ENCODE data around the gene COG2. TPM values are rescaled to one million over a fixed set of nuclear protein-coding genes. Genes with fewer than 3 reads are reported as not detected.

The COG2 gene
- total and polyA plus RNA-seq, 2 of the 8 experiments (the other 6 are each of a cell fraction or from before 2014, with no cell fraction given), result 10.3 to 36.7 TPM

DNA sequence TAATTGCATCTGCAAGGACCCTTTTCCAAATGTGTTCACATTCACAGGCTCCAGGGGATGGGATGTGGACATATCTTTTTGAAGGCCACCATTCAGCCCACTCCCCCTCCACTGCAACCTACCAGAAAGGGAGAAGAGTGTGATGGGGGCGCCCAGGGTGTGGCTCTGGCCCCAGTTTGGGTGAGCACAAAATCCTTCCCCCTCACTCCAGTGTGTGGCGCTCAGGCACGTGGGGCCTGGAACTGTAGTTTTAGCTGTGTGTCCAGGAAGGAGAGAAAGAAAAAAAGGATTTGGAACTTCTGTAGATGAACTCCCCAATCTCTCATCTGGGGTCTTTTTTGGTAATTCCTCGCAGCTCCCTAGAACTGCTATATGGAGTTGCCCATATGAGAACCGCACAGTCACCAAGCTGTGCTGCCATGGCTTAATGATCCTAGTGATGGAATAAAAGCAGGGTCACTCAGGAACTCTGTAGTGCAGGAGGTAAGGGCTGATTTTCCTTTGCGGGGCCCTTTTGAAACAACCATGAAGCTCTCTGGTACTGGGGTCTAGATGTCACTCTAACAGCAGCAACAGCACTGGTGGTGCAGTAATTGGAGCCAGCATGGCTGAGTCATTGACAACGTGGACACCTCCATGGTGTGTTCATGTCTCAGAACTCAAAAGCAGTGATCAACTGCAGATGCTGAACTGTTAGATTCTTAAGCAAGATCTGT lies 54.6 kb downstream of the COG2 start:
- no peak overlapping the region for H3K18ac ChIP-seq (ENCODE audit: extremely low read depth, low read length)
- H3K23me2 ChIP-seq (ENCODE audit: low read depth, low read length), result no peaks in the 10 kb centered on the region
- no peak overlapping the region for H2BK15ac ChIP-seq (ENCODE audit: low read length)
- 90% methylated on average over 6 of the region's 7 CpGs; no CpG with 5 or more reads in 1 of the 2 experiments for WGBS, 2 experiments (ENCODE audit: extremely low coverage in 1 of 2, insufficient coverage in 1 of 2, insufficient read length in 1 of 2, insufficient replicate concordance in 2 of 2, low coverage in 1 of 2, low lambda C conversion rate in 2 of 2, missing lambda C conversion rate in 1 of 2)
- no peak overlapping the region for H3K27ac ChIP-seq (ENCODE audit: low read depth, low read length)
- no peak overlapping the region for H3K4ac ChIP-seq (replicated peaks; ENCODE audit: insufficient read length, low read depth, low read length)
- no peak overlapping the region for H2BK20ac ChIP-seq (ENCODE audit: low read length)
- no peak overlapping the region for H3K14ac ChIP-seq (ENCODE audit: insufficient read length)
- no peak overlapping the region for H2BK5ac ChIP-seq (ENCODE audit: low read depth, low read length)
- no peak overlapping the region for H2BK12ac ChIP-seq (ENCODE audit: low read depth, low read length)
- ChIA-PET CTCF (ENCODE audit: partially characterized antibody) (interaction anchor here (0.8 to 2.7 kb wide), 16 partner anchors 9 to 382 kb away, joined by 3 to 12 read pairs (median 6); partner anchors contain the start of gene AGT), POLR2A (ENCODE audit: partially characterized antibody) (no interaction called here)
- H4K20me1 ChIP-seq (replicated peaks in 1 of 2; ENCODE audit: control insufficient read depth in 1 of 2, insufficient read depth in 2 of 2, low read length in 2 of 2), result no peaks in the 10 kb centered on the region
- H2BK120ac ChIP-seq (replicated peaks; ENCODE audit: low read depth, low read length), result no peak overlapping the region
- peaks cover 0 to 8% (median 1%) of the 10 kb centered on the region in 4 experiments; a peak in 1 of 7 replicates for H3K4me1 ChIP-seq (replicated peaks in 1 of 4; ENCODE audit: control insufficient read depth in 3 of 4, insufficient read depth in 4 of 4, low read length in 3 of 4)
- H3K4me2 ChIP-seq (ENCODE audit: insufficient read depth in 1 of 2, low read depth in 2 of 2, low read length in 2 of 2), result no peak overlapping the region
- no peak overlapping the region for H4K5ac ChIP-seq (ENCODE audit: insufficient read length, low read depth, low read length)
- peaks cover 0 to 21% (median 8%) of the 10 kb centered on the region in 4 experiments; a peak in 6 of 8 replicates for H3K36me3 ChIP-seq (ENCODE audit: control insufficient read depth in 2 of 4, insufficient read depth in 4 of 4, low read length in 3 of 4)
- no peaks in the 10 kb centered on the region for H3K9me3 ChIP-seq (ENCODE audit: insufficient read depth in 2 of 2, low read depth in 1 of 2, low read length in 1 of 2)
- no peak overlapping the region for H4K91ac ChIP-seq (replicated peaks; ENCODE audit: insufficient read length, low read length)
- no peak overlapping the region for H2AFZ ChIP-seq (ENCODE audit: low read length)
- no peak overlapping the region for H3K9ac ChIP-seq (replicated peaks in 1 of 4; ENCODE audit: extremely low read depth in 1 of 4, low read depth in 3 of 4, low read length in 3 of 4)
- FAIRE-seq (no peak), DNase-seq (ENCODE audit: low read depth in 1 of 2, low spot score in 2 of 2) (no peak)
- H3K23ac ChIP-seq (ENCODE audit: insufficient read length), result no peak overlapping the region
- H3K79me1 ChIP-seq (ENCODE audit: low read depth, low read length), result no peaks in the 10 kb centered on the region
- no peak overlapping the region for H3K4me3 ChIP-seq (ENCODE audit: extremely low read depth in 1 of 4, insufficient read depth in 2 of 4, low read depth in 3 of 4, low read length in 4 of 4)
- TF ChIP-seq ZNF274 (IDR thresholded peaks at IDR 0.05; ENCODE audit: borderline replicate concordance, extremely low read depth, low read length) (no peak), RAD21 (IDR thresholded peaks at IDR 0.05 in 1 of 2, conservative IDR thresholded peaks at IDR 0.05 in 1 of 2; ENCODE audit: low read depth in 2 of 2, low read length in 2 of 2) (peak; percentile 25 to 30; a peak in 2 of 4 replicates), KDM4A (IDR thresholded peaks at IDR 0.05; ENCODE audit: low read depth, low read length, severe bottlenecking) (no peak), USF2 (IDR thresholded peaks at IDR 0.05; ENCODE audit: low read length) (no peak), RBBP5 (IDR thresholded peaks at IDR 0.05; ENCODE audit: borderline replicate concordance, low read depth, low read length) (no peak), RXRA (IDR thresholded peaks at IDR 0.05; ENCODE audit: insufficient read depth, low read depth, low read length) (no peak)
- TF ChIP-seq, protein P1, sequence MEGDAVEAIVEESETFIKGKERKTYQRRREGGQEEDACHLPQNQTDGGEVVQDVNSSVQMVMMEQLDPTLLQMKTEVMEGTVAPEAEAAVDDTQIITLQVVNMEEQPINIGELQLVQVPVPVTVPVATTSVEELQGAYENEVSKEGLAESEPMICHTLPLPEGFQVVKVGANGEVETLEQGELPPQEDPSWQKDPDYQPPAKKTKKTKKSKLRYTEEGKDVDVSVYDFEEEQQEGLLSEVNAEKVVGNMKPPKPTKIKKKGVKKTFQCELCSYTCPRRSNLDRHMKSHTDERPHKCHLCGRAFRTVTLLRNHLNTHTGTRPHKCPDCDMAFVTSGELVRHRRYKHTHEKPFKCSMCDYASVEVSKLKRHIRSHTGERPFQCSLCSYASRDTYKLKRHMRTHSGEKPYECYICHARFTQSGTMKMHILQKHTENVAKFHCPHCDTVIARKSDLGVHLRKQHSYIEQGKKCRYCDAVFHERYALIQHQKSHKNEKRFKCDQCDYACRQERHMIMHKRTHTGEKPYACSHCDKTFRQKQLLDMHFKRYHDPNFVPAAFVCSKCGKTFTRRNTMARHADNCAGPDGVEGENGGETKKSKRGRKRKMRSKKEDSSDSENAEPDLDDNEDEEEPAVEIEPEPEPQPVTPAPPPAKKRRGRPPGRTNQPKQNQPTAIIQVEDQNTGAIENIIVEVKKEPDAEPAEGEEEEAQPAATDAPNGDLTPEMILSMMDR (IDR thresholded peaks at IDR 0.05; ENCODE audit: control extremely low read depth in 1 of 3, insufficient read depth in 1 of 3, low read depth in 1 of 3, low read length in 3 of 3), result 0 out of 4 replicates have a peak, but pooled peaks of 1 of the 3 experiments have one; percentile 7
- H2AK5ac ChIP-seq (ENCODE audit: low read depth, low read length), result no peak overlapping the region
- no peaks in the 10 kb centered on the region for H3K27me3 ChIP-seq (replicated peaks in 1 of 4; ENCODE audit: control insufficient read depth in 3 of 4, extremely low read depth in 1 of 4, insufficient read depth in 3 of 4, low read length in 3 of 4)
- H4K8ac ChIP-seq (ENCODE audit: extremely low read depth, insufficient read depth, low read length), result no peak overlapping the region
- H3K79me2 ChIP-seq (ENCODE audit: control insufficient read depth in 1 of 2, insufficient read depth in 2 of 2, low read length in 2 of 2), result no peaks in the 10 kb centered on the region
- no peak overlapping the region for H3K56ac ChIP-seq (replicated peaks; ENCODE audit: insufficient read length, low read depth, low read length)

Measured in H1 (cell line).